Mesodermal cell (in vitro differentiated cells): ENCODE results near the gene RPS15A.
"Not testable (repeated sequence)": the region's sequence is repeated elsewhere in the genome, so short reads cannot be mapped to it uniquely, and the experiment has no call there.

ENCODE experiments used
- H3K27ac ChIP-seq: 2 replicates; pipeline ENCODE4 v1.7.0; 2013; ENCODE audit warnings: mild to moderate bottlenecking, low read depth, low read length, moderate library complexity; ENCODE audit not compliant: severe bottlenecking
- H3K36me3 ChIP-seq: 2 replicates; pipeline ENCODE4 v1.7.1; 2013; ENCODE audit warnings: mild to moderate bottlenecking, low read length, moderate library complexity; ENCODE audit not compliant: control insufficient read depth, insufficient read depth
- H3K4me1 ChIP-seq: one replicate; pipeline ENCODE4 v1.7.1; 2013; ENCODE audit warnings: mild to moderate bottlenecking, low read length; ENCODE audit not compliant: insufficient read depth, control insufficient read depth, poor library complexity, severe bottlenecking
- H3K4me3 ChIP-seq: 2 replicates; pipeline ENCODE4 v1.7.0; 2013; ENCODE audit warnings: low read length, control low read depth, mild to moderate bottlenecking; ENCODE audit not compliant: insufficient read depth, poor library complexity, severe bottlenecking; ENCODE audit errors: extremely low read depth
- H3K9me3 ChIP-seq: 2 replicates; pipeline ENCODE4 v1.7.1; 2013; ENCODE audit warnings: mild to moderate bottlenecking, low read length, moderate library complexity; ENCODE audit not compliant: control insufficient read depth
- WGBS, 2 experiments: methylation state at CpG; one replicate each; pipeline ENCODE4 v1.1.5; 2013; ENCODE audit warnings: missing lambda C conversion rate in 2 of 2; ENCODE audit not compliant: insufficient coverage in 2 of 2; 5-methylcytosine and 5-hydroxymethylcytosine counted together

RPS15A gene

DNA sequence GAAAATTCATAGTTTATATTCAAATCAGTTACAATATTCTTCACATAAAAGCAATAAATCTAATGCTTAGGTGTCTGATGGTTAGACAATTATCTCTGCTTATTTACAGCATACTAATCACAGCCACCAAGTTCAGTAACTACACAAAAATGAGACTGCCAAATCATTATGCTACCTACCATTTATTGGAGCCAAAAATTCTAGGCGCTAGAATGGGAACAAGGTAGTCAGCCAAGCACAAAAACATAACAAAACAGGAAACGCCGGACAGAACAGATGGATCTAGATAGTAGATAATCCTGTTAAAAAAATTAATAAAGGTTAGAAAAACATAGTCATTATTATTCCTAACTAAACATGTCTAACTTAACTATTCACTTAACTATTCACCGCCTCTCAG lies 7.6 kb upstream of the RPS15A start:
- H3K4me1 ChIP-seq, result peaks cover 8% of the 10 kb centered on the region
- no peak overlapping the region for H3K4me3 ChIP-seq
- H3K36me3 ChIP-seq, result peaks cover 64% of the 10 kb centered on the region
- no peaks in the 10 kb centered on the region for H3K9me3 ChIP-seq
- H3K27ac ChIP-seq, result no peak overlapping the region
- no CpG with 5 or more reads among the region's 4 CpGs for WGBS, 2 experiments

DNA sequence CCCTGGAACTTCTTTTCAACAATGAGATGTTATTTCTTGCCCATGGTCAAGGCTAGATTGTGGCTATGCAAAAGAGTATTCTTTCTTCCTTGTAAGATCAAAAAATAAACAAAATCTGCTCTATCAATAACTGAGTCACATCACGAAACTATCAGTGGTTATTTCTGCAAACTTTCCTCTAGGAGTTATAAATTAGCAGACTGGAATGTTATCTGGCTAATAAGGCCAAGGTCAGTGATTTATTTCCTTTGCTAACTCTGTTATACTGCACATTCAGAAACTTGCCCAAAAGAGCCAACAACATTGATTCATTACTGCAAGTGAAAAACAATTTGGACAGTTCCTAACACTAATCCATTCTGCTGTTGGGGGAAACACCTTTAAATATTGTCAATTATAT lies 6.2 kb upstream of the RPS15A start:
- H3K27ac ChIP-seq, result no peak overlapping the region
- peaks cover 78% of the 10 kb centered on the region for H3K36me3 ChIP-seq
- H3K9me3 ChIP-seq, result no peaks in the 10 kb centered on the region
- no peak overlapping the region for H3K4me3 ChIP-seq
- WGBS, 2 experiments, result no CpG with 5 or more reads among the region's 1 CpG
- peaks cover 8% of the 10 kb centered on the region for H3K4me1 ChIP-seq

DNA sequence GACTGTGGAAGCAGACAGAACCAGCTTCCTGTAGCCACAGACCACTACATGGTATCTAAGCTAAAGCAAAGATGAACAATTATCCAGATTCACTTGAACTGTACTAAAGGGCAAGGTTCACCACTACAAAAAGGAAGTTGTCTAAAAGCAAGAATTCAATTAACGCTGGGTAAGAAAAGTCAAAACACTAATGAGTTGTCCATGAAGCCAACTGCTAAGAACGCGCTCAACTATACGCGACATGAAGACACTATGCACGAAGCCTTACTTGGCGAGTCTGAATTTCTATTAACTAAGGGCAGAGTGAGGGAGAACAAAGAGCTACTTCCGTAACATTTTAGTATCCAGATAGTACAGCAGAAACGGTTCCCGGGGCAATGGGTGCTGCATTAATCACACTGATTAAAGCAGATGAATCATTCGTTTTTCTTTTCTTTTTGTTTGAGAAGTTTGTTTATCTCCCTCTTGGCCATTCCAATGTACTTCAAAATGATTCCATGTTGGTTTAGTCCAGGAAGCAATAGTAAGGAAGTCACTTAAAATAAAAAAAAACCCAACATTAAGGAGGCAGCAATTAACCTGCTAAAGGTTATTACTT lies 2.8 kb upstream of the RPS15A start:
- Histone ChIP-seq H3K9me3 (no peaks in the 10 kb centered on the region), H3K27ac (no peak overlapping the region), H3K4me3 (no peak overlapping the region), H3K36me3 (peaks cover 89% of the 10 kb centered on the region), H3K4me1 (peaks cover 7% of the 10 kb centered on the region)
- 93 to 99% methylated on average over 8 to 10 of the region's 11 CpGs for whole genome bisulfite sequencing, 2 experiments

GRCh38 chr16:18789515-18789849 lies 652 bp downstream of the RPS15A start:
- peaks cover 16% of the 10 kb centered on the region for H3K4me1 ChIP-seq
- peak overlapping the region; percentile 97 for H3K4me3 ChIP-seq
- H3K27ac ChIP-seq, result peak overlapping the region; percentile 92
- H3K36me3 ChIP-seq, result peaks cover 90% of the 10 kb centered on the region
- WGBS, 2 experiments, result 0 to 2% methylated on average over 4 of the region's 5 CpGs
- H3K9me3 ChIP-seq, result no peaks in the 10 kb centered on the region

DNA sequence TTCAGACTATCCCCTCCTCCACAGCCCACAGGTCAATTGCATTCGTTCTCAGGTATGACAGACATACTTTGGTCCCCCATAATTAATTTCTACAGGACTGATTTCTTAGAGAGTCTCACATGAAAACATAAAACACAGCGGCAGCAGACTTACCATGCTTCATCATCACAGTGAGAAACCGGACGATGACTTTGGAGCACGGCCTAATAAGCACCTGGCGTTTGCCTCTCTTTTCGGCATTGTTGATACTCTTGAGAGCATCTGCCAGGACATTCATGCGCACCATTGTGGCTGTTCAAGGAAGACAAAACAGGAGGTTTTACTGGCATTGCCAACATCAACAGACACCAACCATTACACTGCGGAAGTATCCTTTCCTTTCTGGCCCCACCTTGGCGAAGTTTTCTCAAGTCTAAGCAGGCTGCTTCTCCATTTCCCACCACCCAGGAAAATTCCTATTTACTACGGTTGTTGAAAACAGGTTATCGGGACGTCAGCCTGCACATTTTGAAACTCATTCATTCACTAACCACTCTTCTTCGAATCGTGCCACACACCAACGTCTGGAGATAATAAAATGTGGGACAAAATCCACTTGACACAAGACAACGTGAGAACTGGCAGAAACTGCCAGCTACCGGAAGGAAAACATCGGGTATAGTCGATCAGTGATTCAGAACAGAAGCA lies 1.2 kb downstream of the RPS15A start:
- Histone ChIP-seq H3K36me3 (peaks cover 90% of the 10 kb centered on the region), H3K27ac (no peak overlapping the region), H3K9me3 (no peaks in the 10 kb centered on the region), H3K4me1 (peaks cover 16% of the 10 kb centered on the region), H3K4me3 (peak overlapping the region; percentile 97)
- 14 to 15% methylated on average over 19 to 20 of the region's 20 CpGs for WGBS, 2 experiments

DNA sequence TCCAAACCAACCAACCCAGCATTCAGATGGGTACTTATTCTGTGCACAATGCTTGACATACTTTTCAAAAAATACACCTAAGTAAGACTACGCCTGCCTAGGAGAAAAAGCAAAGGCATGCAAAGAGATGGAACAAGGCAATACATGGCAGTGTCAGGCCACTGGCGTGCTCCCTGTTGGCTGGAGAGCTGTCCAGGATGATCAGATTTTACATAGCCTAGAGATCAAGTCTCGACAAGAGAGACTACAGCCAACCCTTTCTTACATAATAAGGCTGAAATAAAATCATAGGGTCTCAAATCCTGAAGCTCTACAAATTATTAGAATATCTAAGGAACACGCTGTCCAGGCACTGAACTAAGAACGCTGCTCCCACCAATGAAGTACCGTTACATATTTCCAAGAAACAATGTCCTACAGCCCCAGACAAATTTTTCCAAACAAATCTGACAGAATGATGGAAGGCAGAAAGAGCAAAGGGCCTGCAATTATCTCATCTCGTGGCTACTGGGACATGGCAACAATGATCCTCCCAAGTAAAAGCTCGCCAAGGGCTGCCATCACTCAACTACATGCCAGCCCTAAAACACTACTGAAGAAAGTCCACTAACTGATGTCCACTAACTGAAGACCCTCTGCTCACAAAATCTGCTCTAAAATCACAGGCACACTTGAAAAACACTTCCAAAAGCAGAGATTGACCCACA lies 5.1 kb downstream of the RPS15A start:
- Histone ChIP-seq H3K36me3 (peaks cover 74% of the 10 kb centered on the region), H3K9me3 (no peaks in the 10 kb centered on the region), H3K4me3 (no peak overlapping the region), H3K27ac (no peak overlapping the region), H3K4me1 (peaks cover 16% of the 10 kb centered on the region)
- WGBS, 2 experiments, result 91 to 92% methylated on average over 7 of the region's 8 CpGs

GRCh38 chr16:18783430-18784341 lies 6.4 kb downstream of the RPS15A start:
- no peaks in the 10 kb centered on the region for H3K9me3 ChIP-seq
- H3K27ac ChIP-seq, result no peak overlapping the region
- H3K4me1 ChIP-seq, result peaks cover 16% of the 10 kb centered on the region
- H3K4me3 ChIP-seq, result no peak overlapping the region
- WGBS, 2 experiments, result 91 to 92% methylated on average over 12 to 15 of the region's 17 CpGs
- peaks cover 65% of the 10 kb centered on the region for H3K36me3 ChIP-seq

DNA sequence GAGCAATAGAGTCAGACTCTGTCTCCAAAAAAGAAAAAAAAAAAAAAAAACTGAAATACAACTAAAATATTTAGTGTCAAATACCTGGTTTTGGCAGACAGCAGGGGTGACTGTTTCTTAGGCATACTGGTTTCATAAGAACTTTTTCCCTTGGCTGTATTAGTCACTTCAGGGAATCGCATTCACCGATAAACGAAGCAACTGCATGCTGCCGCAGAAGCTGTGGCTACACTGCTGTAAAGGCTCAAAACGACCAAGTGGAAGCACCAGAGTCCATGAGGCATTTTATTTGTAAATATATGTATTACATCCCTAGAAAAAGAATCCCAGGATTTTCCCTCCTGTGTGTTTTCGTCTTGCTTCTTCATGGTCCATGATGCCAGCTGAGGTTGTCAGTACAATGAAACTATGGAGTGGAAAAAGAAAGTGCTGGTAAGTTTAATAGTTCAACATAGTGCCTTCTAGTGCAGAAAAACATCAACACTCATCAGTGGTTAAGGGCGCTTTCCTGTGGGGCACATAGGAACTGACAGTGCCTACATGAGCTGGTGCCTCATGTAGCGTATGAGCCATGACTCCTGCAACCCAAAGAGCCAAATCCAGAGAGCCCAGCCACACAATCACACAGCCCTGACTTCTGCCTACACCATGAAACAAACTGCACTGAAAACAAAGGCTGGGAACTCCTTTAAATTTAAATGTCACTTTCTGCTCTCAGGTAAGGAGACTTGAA lies 7.3 kb downstream of the RPS15A start:
- H3K36me3 ChIP-seq, result peaks cover 56% of the 10 kb centered on the region

GRCh38 chr16:18781232-18781631 lies 8.9 kb downstream of the RPS15A start:
- not testable (repeated sequence) for H3K4me1 ChIP-seq, H3K9me3 ChIP-seq, H3K4me3 ChIP-seq, H3K27ac ChIP-seq
- WGBS, 2 experiments, result no CpG with 5 or more reads among the region's 6 CpGs
- peaks cover 40% of the 10 kb centered on the region for H3K36me3 ChIP-seq

More for the DNA sequence above, 7.3 kb downstream of the RPS15A start:
- H3K9me3 ChIP-seq, result no peaks in the 10 kb centered on the region
- H3K27ac ChIP-seq, result no peak overlapping the region
- H3K4me1 ChIP-seq, result peaks cover 8% of the 10 kb centered on the region
- 95% methylated on average over 6 of the region's 8 CpGs for WGBS, 2 experiments
- no peak overlapping the region for H3K4me3 ChIP-seq

DNA sequence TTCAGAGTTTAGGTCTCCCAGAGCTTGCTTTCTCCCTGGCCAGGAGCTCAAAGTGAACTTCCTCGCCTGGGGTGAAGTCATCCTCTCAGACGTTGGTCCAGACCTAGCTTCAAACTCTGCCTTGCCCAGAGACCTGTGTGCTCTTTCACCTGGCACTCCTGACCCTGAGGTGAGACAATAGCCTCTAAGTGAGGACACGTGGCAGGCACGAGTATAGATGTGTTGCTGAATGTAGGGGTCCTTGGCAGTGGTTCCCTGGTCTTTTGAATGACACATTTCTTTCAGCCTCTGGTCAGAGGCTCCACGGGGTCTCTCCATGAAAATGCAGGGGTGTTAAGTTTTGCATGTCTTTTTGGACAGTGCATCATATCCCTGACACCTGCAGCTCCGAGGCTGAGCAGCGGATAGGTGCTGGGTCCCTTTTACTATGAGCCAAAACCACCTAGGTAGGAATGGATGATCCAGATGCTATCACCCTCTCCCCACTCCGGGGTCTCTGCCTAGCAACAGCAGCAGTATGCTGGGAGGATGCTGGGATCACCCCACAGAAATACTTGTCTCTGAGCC lies 9.6 kb downstream of the RPS15A start:
- not testable (repeated sequence) for H3K4me1 ChIP-seq, H3K27ac ChIP-seq, H3K9me3 ChIP-seq, H3K4me3 ChIP-seq
- 82 to 85% methylated on average over 3 to 5 of the region's 8 CpGs for WGBS, 2 experiments
- H3K36me3 ChIP-seq, result peaks cover 37% of the 10 kb centered on the region
